WTC11 (cell line): ENCODE measurements around the gene SLX4.

Experiments
- FOXP1 ChIP-seq: sonication (generic); formaldehyde crosslinking; IDR thresholded peaks from 2 replicates; pipeline ENCODE4 v1.8.0; 2022; ENCODE audit warnings: missing genetic modification reagents, mild to moderate bottlenecking, moderate library complexity, borderline replicate concordance
- GRHL2 ChIP-seq: fragments of 250-450 bp; sonication (Bioruptor Pico); IDR thresholded peaks from 2 replicates; pipeline ENCODE4 v1.8.0; 2022; ENCODE audit warnings: mild to moderate bottlenecking, moderate library complexity; ENCODE audit not compliant: insufficient replicate concordance, severe bottlenecking
- ZNF121 ChIP-seq: sonication (generic); formaldehyde crosslinking; IDR thresholded peaks from 2 replicates; pipeline ENCODE4 v1.8.0; 2023; ENCODE audit warnings: missing genetic modification reagents
- TF ChIP-seq, protein P1 (sequence below): fragments of 200-600 bp; IDR thresholded peaks from 2 replicates; pipeline ENCODE4 v1.8.0; 2022; ENCODE audit warnings: antibody characterized with exemption
- TF ChIP-seq, protein P2 (sequence below): sonication (generic); formaldehyde crosslinking; IDR thresholded peaks from 2 replicates; pipeline ENCODE4 v1.8.1; 2022; ENCODE audit warnings: low read depth, mild to moderate bottlenecking, moderate library complexity, missing genetic modification reagents, borderline replicate concordance
- TF ChIP-seq, protein P3 (sequence below): sonication (generic); formaldehyde crosslinking; IDR thresholded peaks from 2 replicates; pipeline ENCODE4 v1.8.1; 2023; ENCODE audit warnings: mild to moderate bottlenecking, missing genetic modification reagents, moderate library complexity
- TF ChIP-seq, protein P4 (sequence below): sonication (generic); formaldehyde crosslinking; IDR thresholded peaks from 2 replicates; pipeline ENCODE4 v1.8.0; 2023; ENCODE audit warnings: mild to moderate bottlenecking, missing genetic modification reagents

DNA sequence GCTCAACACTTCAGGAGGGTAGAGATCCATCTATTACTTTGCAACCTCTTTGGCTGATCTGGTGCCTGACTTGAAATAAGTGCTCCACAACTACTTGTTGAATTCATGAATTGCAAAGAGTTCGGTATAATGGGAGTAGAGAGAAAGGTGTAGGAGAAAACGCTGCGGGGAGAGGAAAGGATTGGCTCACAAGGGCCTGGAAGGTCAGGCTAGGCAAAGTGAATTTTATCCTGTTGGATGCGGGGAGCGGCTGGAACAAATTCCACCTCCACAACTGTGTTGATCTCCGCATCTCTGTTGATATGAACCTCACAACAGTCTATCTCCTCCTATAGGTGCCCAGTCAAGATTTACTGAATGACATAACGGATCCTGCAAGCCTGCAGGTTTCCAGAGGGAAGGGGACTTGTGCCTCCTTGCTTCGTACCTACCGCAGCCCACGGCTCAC lies 684 bp downstream of the SLX4 start:
- TF ChIP-seq ZNF121 (CRISPR knock-in tag) (no peak), FOXP1 (CRISPR knock-in tag) (no peak), GRHL2 (CRISPR knock-in tag) (no peak)
- TF ChIP-seq, protein P1, sequence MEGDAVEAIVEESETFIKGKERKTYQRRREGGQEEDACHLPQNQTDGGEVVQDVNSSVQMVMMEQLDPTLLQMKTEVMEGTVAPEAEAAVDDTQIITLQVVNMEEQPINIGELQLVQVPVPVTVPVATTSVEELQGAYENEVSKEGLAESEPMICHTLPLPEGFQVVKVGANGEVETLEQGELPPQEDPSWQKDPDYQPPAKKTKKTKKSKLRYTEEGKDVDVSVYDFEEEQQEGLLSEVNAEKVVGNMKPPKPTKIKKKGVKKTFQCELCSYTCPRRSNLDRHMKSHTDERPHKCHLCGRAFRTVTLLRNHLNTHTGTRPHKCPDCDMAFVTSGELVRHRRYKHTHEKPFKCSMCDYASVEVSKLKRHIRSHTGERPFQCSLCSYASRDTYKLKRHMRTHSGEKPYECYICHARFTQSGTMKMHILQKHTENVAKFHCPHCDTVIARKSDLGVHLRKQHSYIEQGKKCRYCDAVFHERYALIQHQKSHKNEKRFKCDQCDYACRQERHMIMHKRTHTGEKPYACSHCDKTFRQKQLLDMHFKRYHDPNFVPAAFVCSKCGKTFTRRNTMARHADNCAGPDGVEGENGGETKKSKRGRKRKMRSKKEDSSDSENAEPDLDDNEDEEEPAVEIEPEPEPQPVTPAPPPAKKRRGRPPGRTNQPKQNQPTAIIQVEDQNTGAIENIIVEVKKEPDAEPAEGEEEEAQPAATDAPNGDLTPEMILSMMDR = no peak
- TF ChIP-seq, protein P2, sequence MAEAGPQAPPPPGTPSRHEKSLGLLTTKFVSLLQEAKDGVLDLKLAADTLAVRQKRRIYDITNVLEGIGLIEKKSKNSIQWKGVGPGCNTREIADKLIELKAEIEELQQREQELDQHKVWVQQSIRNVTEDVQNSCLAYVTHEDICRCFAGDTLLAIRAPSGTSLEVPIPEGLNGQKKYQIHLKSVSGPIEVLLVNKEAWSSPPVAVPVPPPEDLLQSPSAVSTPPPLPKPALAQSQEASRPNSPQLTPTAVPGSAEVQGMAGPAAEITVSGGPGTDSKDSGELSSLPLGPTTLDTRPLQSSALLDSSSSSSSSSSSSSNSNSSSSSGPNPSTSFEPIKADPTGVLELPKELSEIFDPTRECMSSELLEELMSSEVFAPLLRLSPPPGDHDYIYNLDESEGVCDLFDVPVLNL (CRISPR knock-in tag) = no peak
- TF ChIP-seq, protein P3, sequence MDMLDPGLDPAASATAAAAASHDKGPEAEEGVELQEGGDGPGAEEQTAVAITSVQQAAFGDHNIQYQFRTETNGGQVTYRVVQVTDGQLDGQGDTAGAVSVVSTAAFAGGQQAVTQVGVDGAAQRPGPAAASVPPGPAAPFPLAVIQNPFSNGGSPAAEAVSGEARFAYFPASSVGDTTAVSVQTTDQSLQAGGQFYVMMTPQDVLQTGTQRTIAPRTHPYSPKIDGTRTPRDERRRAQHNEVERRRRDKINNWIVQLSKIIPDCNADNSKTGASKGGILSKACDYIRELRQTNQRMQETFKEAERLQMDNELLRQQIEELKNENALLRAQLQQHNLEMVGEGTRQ = no peak
- TF ChIP-seq, protein P4, sequence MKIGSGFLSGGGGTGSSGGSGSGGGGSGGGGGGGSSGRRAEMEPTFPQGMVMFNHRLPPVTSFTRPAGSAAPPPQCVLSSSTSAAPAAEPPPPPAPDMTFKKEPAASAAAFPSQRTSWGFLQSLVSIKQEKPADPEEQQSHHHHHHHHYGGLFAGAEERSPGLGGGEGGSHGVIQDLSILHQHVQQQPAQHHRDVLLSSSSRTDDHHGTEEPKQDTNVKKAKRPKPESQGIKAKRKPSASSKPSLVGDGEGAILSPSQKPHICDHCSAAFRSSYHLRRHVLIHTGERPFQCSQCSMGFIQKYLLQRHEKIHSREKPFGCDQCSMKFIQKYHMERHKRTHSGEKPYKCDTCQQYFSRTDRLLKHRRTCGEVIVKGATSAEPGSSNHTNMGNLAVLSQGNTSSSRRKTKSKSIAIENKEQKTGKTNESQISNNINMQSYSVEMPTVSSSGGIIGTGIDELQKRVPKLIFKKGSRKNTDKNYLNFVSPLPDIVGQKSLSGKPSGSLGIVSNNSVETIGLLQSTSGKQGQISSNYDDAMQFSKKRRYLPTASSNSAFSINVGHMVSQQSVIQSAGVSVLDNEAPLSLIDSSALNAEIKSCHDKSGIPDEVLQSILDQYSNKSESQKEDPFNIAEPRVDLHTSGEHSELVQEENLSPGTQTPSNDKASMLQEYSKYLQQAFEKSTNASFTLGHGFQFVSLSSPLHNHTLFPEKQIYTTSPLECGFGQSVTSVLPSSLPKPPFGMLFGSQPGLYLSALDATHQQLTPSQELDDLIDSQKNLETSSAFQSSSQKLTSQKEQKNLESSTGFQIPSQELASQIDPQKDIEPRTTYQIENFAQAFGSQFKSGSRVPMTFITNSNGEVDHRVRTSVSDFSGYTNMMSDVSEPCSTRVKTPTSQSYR (CRISPR knock-in tag) = no peak
